Measurements from ENCODE around the gene TIFAB. TPM values are rescaled to one million over a fixed set of nuclear protein-coding genes. Genes with fewer than 3 reads are reported as not detected.
A peak's percentile ranks its signal among the peaks of the same experiment; 100 is the strongest.

The TIFAB gene
- total and polyA plus RNA-seq, 8 donors = 0.12 to 0.21 TPM; not detected in 6

DNA sequence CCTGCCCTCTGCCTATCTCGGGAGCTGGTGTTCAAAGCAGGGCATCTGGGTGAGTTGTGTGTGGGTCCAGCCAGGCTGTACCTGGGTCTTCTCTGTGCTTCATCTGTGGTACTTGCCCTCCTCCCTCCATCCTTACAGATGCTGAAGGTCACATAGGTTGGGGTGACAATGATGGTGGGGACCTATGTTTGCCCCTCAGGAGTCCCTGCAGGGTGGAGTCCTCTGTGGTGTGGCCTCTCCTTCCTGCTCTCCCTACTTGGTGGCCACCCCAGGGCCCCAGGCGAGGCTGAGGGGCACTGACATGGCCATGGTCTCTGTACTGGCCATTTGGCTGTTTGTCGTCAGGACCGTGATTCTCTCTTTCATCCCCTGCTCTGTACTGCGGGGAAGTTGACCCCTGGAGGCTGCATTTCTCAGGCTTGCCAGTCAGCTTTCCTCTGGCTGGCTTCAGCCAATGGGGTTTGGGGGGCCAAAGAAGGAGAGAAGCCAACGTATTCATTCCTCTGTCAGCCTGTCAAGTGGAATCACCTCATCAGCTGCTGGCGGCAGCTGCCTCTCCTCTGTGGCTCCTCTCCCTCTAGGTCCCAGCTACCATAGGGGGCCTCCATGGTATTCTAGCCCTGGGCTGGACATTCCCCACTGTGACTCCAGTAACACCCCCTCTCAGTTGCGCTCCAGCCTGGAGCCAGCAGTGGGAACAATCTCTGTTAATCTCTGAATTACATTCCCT is 9.6 kb downstream of the TIFAB start:
- FAIRE-seq (no peak), ATAC-seq (no peak), DNase-seq (peak in 1 of 6 donors; percentile 4)
- H3K4me3 ChIP-seq = no peak overlapping the region
- no peaks in the 10 kb centered on the region for H3K27me3 ChIP-seq
- no peaks in the 10 kb centered on the region for H3K9me3 ChIP-seq
- H3K36me3 ChIP-seq = no peaks in the 10 kb centered on the region
- H3K27ac ChIP-seq = no peak overlapping the region
- intact Hi-C loops (cut with DNase I) = no loop called here
- no peaks in the 10 kb centered on the region for H3K4me1 ChIP-seq
- TF ChIP-seq, protein P1, sequence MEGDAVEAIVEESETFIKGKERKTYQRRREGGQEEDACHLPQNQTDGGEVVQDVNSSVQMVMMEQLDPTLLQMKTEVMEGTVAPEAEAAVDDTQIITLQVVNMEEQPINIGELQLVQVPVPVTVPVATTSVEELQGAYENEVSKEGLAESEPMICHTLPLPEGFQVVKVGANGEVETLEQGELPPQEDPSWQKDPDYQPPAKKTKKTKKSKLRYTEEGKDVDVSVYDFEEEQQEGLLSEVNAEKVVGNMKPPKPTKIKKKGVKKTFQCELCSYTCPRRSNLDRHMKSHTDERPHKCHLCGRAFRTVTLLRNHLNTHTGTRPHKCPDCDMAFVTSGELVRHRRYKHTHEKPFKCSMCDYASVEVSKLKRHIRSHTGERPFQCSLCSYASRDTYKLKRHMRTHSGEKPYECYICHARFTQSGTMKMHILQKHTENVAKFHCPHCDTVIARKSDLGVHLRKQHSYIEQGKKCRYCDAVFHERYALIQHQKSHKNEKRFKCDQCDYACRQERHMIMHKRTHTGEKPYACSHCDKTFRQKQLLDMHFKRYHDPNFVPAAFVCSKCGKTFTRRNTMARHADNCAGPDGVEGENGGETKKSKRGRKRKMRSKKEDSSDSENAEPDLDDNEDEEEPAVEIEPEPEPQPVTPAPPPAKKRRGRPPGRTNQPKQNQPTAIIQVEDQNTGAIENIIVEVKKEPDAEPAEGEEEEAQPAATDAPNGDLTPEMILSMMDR (IDR thresholded peaks at IDR 0.05) = no peak
- 81 to 84% methylated on average over 8 of the region's 8 CpGs for WGBS, 2 donors

DNA sequence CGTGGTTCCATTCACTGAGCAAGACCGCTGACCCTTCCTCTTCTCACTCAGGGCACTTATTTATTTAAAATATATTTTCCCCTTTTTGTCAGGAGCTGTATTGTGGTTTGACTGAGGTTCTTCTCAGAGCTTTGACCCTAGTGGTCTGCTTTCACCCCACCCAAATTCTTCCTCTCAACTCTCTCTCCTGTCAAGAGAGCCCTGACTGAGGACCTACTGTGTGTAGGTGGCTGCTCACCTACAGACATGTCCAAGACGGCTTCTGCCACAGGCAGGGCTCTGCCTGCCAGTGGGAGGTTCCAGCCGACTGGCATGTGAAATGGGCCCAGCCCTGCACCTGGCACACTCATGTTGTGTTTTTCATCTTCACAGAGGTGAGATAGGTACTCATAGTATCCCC is 10.2 kb downstream of the TIFAB start:
- TF ChIP-seq, protein P1 (IDR thresholded peaks at IDR 0.05) = no peak
- peak in 1 of 6 donors; percentile 4 for DNase-seq
- Histone ChIP-seq H3K9me3 (no peaks in the 10 kb centered on the region), H3K4me1 (no peaks in the 10 kb centered on the region), H3K27me3 (no peaks in the 10 kb centered on the region), H3K27ac (no peak overlapping the region), H3K36me3 (no peaks in the 10 kb centered on the region), H3K4me3 (no peak overlapping the region)
- FAIRE-seq = no peak
- 69 to 71% methylated on average over 4 of the region's 4 CpGs for WGBS, 2 donors
- no peak for ATAC-seq
- intact Hi-C loops (cut with DNase I) = no loop called here

- ATAC-seq = peak in 1 of 4 donors; percentile 39
- Histone ChIP-seq H3K9me3 (no peaks in the 10 kb centered on the region), H3K27me3 (no peaks in the 10 kb centered on the region), H3K4me1 (no peaks in the 10 kb centered on the region), H3K36me3 (no peaks in the 10 kb centered on the region), H3K27ac (no peak overlapping the region), H3K4me3 (no peak overlapping the region)
- FAIRE-seq = no peak
- WGBS, 2 donors = 73 to 74% methylated on average over 11 of the region's 11 CpGs
- intact Hi-C loops (cut with DNase I) = no loop called here
- peak in 1 of 6 donors; percentile 2 for DNase-seq
- TF ChIP-seq, protein P1 (IDR thresholded peaks at IDR 0.05) = no peak
Measured at GRCh38 chr5:135441350-135441831, 10.8 kb downstream of the TIFAB start.

DNA sequence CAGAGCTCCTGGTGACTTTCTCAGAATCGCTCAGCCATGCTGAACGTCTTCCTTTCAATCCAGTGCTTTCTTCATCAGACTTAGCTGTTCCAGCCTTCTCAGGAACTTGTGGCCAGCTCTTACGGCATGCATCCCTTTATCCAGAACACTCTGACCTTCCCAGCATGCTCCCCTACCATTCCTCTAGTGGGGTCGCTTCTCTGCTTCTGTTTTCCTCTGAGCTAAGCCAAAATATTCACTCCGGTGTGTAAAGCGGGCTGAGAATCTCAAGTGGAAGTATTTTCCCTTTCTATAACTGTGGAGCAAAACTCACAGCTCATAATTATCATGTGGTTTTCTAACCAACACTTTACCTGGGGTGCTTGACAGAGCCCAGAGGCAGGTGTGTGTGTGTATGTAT is 11.2 kb downstream of the TIFAB start:
- Histone ChIP-seq H3K4me3 (no peak overlapping the region), H3K36me3 (no peaks in the 10 kb centered on the region), H3K4me1 (no peaks in the 10 kb centered on the region), H3K27me3 (no peaks in the 10 kb centered on the region), H3K27ac (no peak overlapping the region), H3K9me3 (no peaks in the 10 kb centered on the region)
- DNase-seq (no peak), FAIRE-seq (no peak), ATAC-seq (no peak)
- 57 to 72% methylated on average over 6 of the region's 6 CpGs for WGBS, 2 donors
- intact Hi-C loops (cut with DNase I) = no loop called here
- TF ChIP-seq, protein P1 (IDR thresholded peaks at IDR 0.05) = no peak
